T-helper 1 cell treated with Interleukin-12 subunit alpha and Interleukin-12 subunit beta and Interleukin-4 antibody, amounts not matched to agents 30 ng/mL and 1 ng/mL, for 36 hours (primary cell): ENCODE data around the gene GSE1. TPM values are rescaled to one million over a fixed set of nuclear protein-coding genes. Genes with fewer than 3 reads are reported as not detected.

Source experiments
- intact Hi-C: fragments of 100-400 bp; cut with micrococcal nuclease; formaldehyde crosslinking; loops from one replicate; pipeline ENCODE4 v1.15.1; 2024
- total RNA-seq: library from RNA; stranded (reverse); gene quantifications from 2 replicates; pipeline ENCODE4 v1.2.3, GENCODE V29; 2022

GSE1 gene
- total RNA-seq, 1 donor from 2014 or later = 30.2 TPM

DNA sequence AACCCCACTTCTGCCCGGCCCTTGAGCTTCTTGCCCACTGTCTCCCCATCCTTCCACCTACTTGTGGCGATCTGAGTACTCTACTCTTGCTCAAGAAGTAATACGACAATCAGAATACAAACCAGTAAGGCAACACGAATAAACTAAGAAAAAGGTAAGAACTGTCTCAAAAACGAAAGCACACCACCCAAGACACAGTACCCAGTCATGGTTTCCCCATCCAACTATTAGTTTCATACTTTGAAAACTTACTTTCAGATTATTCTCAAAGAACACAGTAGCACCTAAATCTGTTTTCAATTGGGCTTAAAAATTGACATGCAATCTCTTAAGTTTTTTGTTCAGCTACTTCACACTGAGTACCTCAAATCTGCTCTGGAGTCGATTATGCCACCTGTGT is 61.7 kb downstream of the GSE1 start:
- intact Hi-C loops = no loop called here

DNA sequence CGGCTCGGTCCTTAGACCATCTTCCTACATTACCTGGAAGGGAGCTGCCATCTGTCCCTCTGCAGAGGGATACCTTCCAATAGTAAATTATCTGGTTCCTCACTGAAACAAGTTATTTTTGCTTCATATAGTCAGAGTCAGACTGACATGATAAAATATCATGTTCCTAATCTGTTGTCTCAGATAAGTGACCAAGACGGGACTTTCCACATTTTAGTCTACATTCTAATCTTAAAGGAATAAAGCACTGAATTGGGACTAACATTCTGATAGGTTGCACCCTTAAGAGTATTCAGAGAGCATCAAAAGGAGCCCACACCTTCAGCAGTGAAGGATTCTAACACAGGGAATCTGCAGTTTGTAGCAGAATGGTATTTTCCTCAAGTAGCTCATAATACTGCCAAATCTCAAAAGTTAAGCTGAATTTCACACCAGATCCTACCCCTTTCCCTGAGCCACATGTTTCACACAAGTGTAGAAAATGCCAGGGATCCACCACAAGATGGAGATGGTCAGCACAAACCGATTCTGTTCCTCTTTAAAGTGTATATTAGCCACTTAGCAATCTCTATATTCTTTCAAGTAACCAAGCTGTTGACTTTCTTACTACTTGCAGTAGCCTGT is 62.2 kb downstream of the GSE1 start:
- intact Hi-C loops = no loop called here

DNA sequence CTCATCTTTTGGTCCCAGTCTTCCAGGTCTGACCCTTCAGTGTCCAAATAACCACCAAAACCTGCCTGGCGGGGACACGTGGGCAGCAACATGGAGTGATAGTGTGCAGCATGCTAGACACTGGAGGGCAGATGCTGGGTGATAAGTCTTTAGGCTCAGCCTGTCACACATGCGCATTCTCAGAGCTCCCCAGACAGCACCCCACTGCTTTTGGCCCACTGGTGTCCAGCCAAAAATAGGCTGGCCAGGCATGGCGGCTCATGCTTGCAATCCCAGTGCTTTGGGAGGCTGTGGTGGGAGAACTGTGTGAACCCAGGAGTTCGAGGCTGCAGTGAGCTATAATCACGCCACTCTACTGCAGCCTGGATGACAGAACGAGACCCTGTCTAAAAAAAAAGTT is 63.3 kb downstream of the GSE1 start:
- intact Hi-C loops = no loop called here

DNA sequence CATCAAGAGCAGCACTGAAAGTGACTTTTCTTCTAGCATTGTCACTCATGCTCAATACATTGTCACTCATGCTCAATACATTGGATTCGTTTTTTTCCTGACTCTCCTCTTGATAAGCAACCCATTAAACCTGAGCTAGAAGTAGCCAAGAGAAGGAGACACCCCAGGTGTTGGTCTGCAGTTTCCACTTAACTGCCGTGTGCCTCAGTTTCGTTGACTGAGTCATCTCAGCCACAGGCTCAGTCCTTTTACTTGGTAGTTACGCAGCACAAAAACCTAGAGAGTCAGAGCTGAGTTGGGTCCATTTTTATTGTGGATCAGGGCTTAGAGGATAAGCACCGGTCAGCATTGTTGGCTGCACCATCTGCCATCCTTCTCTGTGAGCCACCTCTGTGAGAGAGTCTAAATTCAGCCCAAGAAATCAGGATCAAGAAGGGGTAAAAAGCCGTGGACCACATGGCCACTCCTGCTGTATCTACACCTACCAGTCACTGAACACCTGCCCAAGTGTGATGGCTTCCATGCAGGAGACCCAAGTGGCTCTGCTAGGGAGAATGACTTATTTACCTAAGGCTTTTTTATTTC is 64.4 kb downstream of the GSE1 start:
- intact Hi-C loops = no loop called here

DNA sequence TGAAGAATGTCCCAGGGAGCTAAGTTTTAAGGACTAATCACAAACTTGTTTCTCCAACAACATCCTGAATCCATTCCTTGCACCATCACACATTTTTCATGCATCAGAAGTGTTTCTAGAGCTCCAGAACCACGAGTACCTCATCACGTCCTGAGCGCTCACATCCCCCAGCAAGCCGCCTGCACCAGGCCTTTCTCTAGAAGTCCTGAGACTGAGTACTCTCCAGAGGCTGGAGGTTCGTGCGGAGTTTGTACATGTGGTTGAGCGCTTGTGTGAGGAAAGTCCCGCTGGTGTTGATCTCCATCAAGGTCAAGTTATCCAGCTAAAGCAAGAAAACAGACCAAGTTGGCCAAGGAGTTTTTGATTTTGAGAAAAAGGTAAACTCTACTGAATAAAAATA is 64.9 kb downstream of the GSE1 start:
- intact Hi-C loops = no loop called here

DNA sequence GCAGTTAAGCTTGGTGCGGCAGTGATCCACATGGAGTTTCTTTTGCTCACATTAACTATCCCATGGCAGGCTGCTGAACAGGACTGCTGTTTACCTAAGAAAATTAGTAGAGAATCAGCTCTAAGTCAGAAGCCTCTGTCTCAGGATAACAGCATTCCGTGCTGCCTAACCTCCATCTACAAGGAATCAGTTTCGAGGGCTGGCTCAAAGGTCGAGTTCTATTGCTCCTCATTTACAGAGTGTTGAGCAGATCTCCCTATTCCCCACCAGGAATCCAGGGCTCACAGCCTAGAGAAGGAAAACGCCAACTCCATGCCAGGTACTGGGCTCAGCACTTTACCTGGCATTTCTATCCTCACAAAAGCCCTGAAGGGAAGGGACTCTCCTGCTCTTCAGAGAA is 65.7 kb downstream of the GSE1 start:
- intact Hi-C loops = no loop called here

DNA sequence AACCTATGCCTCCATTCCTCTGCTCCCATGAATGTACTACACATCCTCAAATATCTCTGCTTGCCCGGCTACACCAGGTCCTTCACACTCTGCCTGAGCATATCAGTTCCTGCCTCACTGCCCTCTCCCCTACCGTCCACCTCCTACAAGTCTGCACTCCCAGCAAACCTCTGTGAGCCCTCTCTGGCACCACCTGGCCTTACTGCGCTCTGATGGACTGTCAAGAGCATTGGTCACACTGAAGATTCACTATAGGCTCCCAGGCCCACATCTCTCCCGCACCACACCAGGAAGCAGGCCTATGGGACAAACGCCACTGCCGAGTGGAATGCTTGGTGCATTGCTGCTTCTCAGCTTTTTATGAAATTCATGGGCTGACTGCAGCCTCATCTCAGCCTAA is 66.7 kb downstream of the GSE1 start:
- intact Hi-C loops = no loop called here

DNA sequence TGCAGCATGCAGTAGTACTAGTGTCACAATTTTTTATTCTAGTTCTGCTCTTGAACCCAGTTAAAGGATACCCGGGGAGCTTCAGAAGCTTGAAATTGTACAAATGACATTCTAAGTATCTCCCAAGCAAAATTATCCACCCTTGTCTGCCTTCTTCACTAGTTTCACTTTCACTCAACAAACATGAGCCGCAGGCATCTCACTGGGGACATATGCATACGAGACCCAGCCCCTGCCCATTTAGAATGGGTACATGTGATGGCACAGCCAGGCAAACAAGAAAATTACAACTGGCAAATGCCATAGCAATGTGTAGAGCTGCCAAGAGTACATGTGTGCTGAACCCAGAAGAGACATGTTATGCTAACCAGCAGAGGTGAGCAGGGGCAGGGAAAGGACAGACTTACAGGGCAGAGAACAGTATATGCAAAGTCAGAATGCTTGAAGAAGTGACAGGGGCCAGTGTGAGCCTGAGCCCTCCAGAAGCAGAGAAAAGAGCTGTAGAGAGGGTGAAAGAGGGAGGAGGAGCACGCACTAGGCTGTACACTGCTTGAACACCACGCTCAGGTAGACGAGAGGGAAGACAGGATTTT is 67.3 kb downstream of the GSE1 start:
- intact Hi-C loops = no loop called here

DNA sequence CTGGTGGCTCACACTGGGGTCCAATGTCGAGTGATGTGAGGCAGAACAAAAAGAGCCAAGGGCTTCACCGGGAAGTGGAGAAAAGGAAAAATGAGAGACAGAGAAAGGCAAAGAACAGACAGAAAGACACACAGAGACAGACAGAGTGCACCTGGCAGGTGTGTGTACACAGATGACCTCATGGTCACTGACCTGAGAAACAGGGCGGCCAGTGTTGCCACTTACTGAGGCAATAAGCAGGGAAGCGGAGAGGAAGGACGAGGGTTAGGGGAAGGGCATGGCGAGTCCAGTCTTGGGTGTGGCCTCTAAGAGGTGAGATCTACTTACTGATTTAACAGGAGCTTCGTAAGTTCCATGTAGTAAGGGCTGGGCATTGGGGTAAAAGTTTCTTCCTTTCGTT is 68.1 kb downstream of the GSE1 start:
- intact Hi-C loops = no loop called here

DNA sequence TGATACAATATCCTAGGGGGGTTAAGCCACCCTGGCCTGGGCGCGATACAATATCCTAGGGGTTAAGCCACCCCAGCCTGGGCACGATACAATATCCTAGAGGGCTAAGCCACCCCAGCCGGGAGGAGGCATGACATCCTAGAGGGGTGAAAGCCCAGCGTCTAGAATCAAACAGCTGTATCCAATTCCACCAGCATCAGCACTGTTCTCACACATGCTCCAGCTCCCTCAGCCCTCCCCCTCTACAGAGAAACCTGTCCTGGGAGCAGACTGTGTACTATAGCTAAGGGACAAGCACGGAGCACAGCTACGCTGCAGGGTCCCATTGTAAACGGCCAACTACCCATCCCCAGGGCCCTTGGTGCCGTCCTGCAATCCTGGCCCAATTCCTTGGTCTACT is 69.4 kb downstream of the GSE1 start:
- intact Hi-C loops = no loop called here

DNA sequence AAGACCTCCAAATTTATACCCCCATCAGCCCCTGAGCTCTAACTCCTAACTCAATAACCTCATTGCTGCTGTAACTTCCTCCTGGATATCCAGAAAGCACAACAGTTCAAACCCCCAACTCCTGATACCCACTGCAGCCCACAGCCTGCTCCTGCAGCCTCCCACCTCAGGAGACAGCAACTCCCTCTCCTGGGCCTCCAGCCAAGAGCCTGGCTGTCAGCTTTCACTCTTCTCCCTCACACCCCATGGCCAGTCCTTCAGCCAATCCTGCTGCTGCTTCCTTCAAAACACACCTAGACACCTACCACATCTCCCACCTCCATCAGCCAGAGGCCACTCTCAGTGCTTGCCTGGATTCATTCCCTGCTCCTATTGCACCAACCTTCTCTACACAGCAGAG is 70.2 kb downstream of the GSE1 start:
- intact Hi-C loops = no loop called here

DNA sequence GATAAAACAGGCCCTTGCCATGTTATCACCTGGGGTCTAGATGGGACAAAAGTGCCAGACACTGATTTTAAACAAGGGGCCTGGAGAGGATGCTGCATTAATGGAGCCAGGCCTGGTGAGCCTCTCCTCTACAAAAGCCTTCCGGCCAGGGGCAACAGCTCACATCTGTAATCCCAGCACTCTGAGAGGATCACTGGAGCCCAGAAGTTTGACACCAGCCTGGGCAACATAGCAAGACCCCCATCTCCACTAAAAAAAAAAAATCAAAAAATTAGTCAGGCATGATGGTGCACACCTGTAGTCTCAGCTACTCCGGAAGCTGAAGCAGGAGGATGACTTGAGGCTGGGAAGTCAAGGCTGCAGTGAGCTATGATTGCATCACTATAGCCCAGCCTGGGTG is 72.1 kb downstream of the GSE1 start:
- intact Hi-C loops = loop anchor here (5.0 kb wide), 1 partner anchor 658 kb away; the partner anchor contains the start of gene KIAA0513

DNA sequence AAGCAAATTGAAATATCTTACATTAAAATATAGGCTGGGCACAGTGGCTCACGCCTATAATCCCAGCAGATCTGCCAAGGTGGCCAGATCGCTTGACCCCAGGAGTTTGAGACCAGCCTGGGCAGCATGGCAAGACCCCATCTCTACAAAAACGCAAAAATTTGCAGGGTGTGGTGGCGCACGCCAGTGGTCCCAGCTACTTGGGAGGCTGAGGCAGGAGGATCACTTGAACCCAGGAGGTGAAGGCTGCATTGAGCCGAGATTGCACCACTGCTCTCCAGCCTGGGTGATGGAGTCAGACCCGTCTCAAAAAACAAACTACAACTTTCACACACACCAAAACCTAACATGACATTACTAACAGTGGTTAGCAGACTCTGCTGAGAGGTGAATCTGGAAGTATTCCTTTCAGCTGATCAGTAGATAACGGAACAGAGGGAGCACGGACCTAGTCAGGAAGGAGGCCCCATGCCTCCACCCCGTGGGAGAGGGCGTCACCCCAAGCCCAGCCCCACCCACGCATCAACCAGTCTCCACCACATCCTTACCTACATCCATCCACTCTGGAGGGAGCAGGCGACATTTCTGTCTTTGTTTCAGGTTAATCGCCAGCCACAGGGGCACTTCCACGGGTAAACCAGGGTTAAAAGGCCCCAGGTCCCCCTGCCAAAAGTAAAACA is 73.9 kb downstream of the GSE1 start:
- intact Hi-C loops = loop anchor here (5.0 kb wide), 1 partner anchor 660 kb away; the partner anchor contains the start of gene KIAA0513

DNA sequence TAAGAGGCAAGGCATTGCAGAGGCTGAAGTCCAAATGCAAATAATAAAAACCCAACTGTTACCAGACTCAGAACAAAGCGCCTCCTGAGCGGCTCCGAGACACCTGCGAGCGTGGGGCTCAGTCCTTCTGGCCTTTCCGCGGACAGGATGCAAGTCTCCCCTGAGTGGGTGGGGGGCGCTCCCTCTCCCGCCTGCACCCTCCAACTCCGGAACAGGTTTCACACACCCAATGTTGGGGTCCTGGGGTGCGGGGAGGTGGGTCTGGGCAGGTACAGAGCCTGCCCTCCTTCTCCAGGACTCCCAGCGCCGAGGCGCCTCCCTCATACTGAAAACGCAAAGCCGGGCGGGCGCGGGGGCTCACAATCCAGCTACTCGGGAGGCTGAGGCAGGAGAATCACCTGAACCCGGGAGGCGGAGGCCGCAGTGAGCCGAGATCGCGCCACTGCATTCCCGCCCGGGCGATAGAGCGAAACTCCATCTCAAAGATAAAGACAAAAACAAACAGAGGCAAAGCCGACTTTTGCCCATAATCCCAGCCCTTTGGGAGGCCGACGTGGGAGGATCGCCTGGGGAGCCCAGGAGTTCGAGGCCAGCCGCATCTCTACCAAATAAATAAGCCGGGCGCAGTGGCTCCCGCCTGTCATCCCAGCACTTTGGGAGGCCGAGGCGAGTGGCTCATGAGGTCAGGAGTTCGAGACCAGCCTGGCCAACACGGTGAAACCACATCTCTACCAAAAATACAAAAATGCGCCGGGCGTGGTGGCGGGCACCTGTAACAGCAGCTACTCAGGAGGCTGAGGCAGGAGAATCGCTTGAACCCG is 74.7 kb downstream of the GSE1 start:
- intact Hi-C loops = loop anchor here (1.0 to 5.0 kb wide), 3 partner anchors 75 to 661 kb away; partner anchors contain the start of genes GSE1 and KIAA0513

DNA sequence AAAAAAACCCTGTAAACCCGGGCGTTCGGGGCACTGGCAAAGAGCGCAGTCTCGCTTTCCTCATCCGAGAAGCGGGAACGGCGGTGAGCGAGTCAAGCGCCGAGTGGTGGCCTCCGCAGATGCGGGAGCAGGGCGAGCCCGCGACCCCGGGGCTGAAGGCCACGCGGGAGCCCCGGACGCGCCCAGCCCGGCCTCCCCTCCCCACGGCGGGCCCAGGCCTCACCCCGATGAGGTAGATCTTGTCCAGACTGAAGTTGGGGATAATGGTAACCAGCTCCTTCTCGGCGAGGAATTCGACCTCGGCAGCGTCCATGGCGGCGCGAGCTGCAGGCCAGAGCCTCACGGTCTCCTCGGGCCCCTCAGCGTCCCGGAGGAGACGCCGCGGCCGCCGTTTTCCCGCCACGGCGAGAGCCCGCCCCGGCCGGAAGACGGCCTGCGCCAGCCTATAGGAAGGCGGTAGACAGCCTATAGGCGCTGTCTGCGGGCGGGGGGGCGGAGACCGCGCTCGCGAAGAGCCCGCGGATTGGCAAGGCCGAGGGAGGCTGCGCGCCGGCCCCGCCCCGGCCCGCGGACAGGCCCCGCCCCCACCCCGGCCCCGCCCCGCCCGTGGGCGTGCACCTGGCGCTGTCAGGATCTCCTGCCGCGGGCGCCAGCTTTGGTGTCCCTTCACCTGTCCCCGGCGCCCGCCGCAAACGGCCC is 75.6 kb downstream of the GSE1 start, which contains the start of gene GINS2:
TSS of gene GINS2 (minus strand) at position 369 of the 699 bp plus-strand sequence. CDS start at position 313, 56 bp downstream.
- intact Hi-C loops = loop anchor here (1.0 to 5.0 kb wide), 6 partner anchors 75 to 661 kb away; partner anchors contain the start of genes COX4I1, EMC8, GSE1 and KIAA0513

DNA sequence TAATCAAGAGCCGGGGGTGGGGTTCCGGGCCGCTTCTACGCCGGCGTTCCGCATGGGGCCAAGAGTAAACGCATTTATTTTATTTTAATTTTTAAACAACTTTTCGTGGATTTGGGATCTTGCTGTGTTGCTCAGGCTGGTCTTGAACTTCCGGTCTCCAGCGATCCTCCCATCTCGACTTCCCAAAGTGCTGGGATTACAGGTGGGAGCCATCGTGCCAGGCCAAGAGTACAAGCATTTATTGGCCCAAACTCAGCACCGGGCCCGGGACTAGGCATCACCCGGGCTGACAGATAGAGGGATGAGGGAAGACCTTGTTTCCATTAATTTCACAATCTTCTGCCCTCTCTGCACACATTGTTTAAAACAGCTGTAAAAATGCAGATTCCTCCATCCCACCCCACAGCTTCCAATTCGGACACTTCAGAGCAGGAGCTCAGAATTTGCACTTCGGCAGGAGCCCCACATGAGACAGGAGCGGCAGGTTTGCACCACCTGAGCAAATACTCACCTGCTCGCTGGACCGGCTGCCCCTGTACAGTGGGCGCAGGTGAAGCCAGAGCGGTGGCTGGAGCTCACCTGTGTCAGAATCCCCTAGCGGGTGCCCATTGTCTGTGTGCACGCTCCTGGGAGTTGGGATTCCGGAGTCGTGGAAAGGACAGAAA is 76.3 kb downstream of the GSE1 start:
- intact Hi-C loops = loop anchor here (1.0 to 5.0 kb wide), 5 partner anchors 110 to 662 kb away; partner anchors contain the start of genes COX4I1, EMC8 and KIAA0513

DNA sequence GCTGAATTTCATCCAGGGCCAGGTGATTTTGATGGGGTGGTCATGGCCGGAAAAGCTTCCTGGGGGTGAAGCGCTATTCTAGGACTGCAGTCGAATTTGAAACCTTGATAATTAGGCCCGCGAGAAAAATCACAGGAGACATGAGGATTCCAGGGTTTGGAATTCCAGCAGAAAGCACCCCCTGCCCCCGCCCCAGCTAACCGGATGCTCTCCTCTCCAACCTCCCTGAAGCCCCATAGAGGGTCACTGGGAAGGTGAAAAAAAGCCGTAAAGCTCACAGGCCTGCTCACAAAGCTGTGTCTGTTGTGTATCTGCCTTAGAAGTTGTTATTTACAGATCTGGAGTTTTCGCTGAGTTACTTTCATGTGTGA is 76.8 kb downstream of the GSE1 start:
- intact Hi-C loops = loop anchor here (1.0 to 5.0 kb wide), 5 partner anchors 109 to 663 kb away; partner anchors contain the start of genes COX4I1, EMC8 and KIAA0513

DNA sequence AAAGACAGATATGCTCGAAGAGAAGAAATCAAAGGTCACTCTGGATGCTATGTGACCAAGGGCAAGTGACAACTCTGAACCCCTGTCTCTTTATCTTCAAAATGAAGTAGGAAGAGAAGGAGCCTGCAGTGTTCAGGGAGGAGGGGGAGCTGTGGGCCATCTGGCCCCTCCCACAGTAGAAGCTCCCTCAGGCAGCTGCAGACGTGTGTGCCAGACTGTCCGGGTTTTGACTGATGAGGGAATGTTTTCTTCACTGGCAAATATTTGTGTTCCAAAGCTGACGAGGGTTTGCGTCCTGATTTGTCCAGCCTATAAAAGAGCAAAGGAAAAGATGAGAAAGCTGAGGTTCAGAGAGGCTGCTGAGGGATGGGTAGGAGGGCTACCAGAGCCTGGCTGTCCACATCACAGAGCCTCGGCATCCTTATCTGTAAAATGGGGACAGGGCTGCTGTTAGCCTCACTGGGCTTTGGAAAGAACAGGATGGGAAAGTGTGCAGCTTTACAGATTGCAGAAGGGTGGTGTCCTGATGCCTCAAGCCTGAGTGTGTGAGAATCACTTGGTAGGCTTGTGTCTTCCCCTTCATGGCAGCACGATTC is 77.4 kb downstream of the GSE1 start:
- intact Hi-C loops = no loop called here
